Central memory CD8-positive, alpha-beta T cell (primary cell): ENCODE data around the gene NSG1.
A peak's percentile ranks its signal among the peaks of the same experiment; 100 is the strongest.

Experiments used
- ATAC-seq: fragments of 150-1000 bp; cut with Tn5 transposase; replicated peaks from 2 replicates; pipeline ENCODE4 v1.10.0; 2022; ENCODE audit warnings: mild to moderate bottlenecking, moderate FRiP score, moderate number of reproducible peaks; ENCODE audit not compliant: poor library complexity, severe bottlenecking; ENCODE audit errors: extremely low read depth
- DNase-seq, 2 donors: peaks; one replicate each; pipeline ENCODE4 v3.0.0; 2021; ENCODE audit warnings: low spot score in 2 of 2
- H3K27ac Mint-ChIP-seq: one replicate; pipeline ENCODE4 v1.8.0; 2022; ENCODE audit warnings: low read depth, mild to moderate bottlenecking, moderate library complexity, mixed read lengths
- H3K27me3 Mint-ChIP-seq: one replicate; pipeline ENCODE4 v1.8.0; 2022; ENCODE audit warnings: mixed read lengths
- H3K36me3 Mint-ChIP-seq: one replicate; pipeline ENCODE4 v1.8.0; 2022; ENCODE audit warnings: mild to moderate bottlenecking, moderate library complexity, mixed read lengths; ENCODE audit not compliant: insufficient read depth
- H3K4me1 Mint-ChIP-seq: one replicate; pipeline ENCODE4 v1.8.0; 2022; ENCODE audit warnings: mixed read lengths
- H3K4me3 Mint-ChIP-seq: one replicate; pipeline ENCODE4 v1.8.0; 2022; ENCODE audit warnings: mild to moderate bottlenecking, moderate library complexity, mixed read lengths
- H3K9me3 Mint-ChIP-seq: one replicate; pipeline ENCODE4 v1.8.0; 2022; ENCODE audit warnings: mixed read lengths

Gene NSG1

GRCh38 chr4:4427121-4427870 lies 40.4 kb downstream of the NSG1 start:
- DNase-seq (no peak), ATAC-seq (no peak)
- no peaks in the 10 kb centered on the region for H3K4me1 Mint-ChIP-seq
- no peaks in the 10 kb centered on the region for H3K27me3 Mint-ChIP-seq
- no peak overlapping the region for H3K4me3 Mint-ChIP-seq
- peaks cover 16% of the 10 kb centered on the region for H3K36me3 Mint-ChIP-seq
- H3K27ac Mint-ChIP-seq: no peak overlapping the region
- H3K9me3 Mint-ChIP-seq: no peaks in the 10 kb centered on the region

GRCh38 chr4:4427886-4428285 lies 41.0 kb downstream of the NSG1 start:
- no peak for DNase-seq
- no peak overlapping the region for H3K27ac Mint-ChIP-seq

GRCh38 chr4:4428966-4429875 lies 42.3 kb downstream of the NSG1 start:
- Mint-ChIP-seq H3K9me3 (no peaks in the 10 kb centered on the region), H3K4me1 (no peaks in the 10 kb centered on the region), H3K27me3 (no peaks in the 10 kb centered on the region), H3K36me3 (peaks cover 9% of the 10 kb centered on the region), H3K4me3 (no peak overlapping the region), H3K27ac (no peak overlapping the region)
- ATAC-seq (no peak), DNase-seq (no peak)

More at GRCh38 chr4:4427886-4428285, 41.0 kb downstream of the NSG1 start:
- H3K36me3 Mint-ChIP-seq: peaks cover 14% of the 10 kb centered on the region
- ATAC-seq: no peak
- H3K27me3 Mint-ChIP-seq: no peaks in the 10 kb centered on the region
- H3K9me3 Mint-ChIP-seq: no peaks in the 10 kb centered on the region
- H3K4me1 Mint-ChIP-seq: no peaks in the 10 kb centered on the region
- no peak overlapping the region for H3K4me3 Mint-ChIP-seq

- H3K4me1 Mint-ChIP-seq: no peaks in the 10 kb centered on the region
- no peaks in the 10 kb centered on the region for H3K27me3 Mint-ChIP-seq
- H3K27ac Mint-ChIP-seq: no peak overlapping the region
- ATAC-seq: peak; percentile 81
- peak in 1 of 2 donors; percentile 20 for DNase-seq
- no peaks in the 10 kb centered on the region for H3K9me3 Mint-ChIP-seq
- no peak overlapping the region for H3K4me3 Mint-ChIP-seq
- peaks cover 8% of the 10 kb centered on the region for H3K36me3 Mint-ChIP-seq
These were observed 43.7 kb downstream of the NSG1 start for GRCh38 chr4:4430492-4431195.

- Mint-ChIP-seq H3K4me1 (no peaks in the 10 kb centered on the region), H3K4me3 (no peak overlapping the region), H3K27me3 (no peaks in the 10 kb centered on the region), H3K36me3 (peaks cover 7% of the 10 kb centered on the region), H3K27ac (no peak overlapping the region), H3K9me3 (no peaks in the 10 kb centered on the region)
- DNase-seq (no peak), ATAC-seq (no peak)
These were observed 45.6 kb downstream of the NSG1 start for GRCh38 chr4:4432341-4433125.

- no peak for ATAC-seq
- Mint-ChIP-seq H3K4me1 (no peaks in the 10 kb centered on the region), H3K27me3 (no peaks in the 10 kb centered on the region), H3K4me3 (no peak overlapping the region), H3K9me3 (no peaks in the 10 kb centered on the region), H3K27ac (no peak overlapping the region), H3K36me3 (peaks cover 7% of the 10 kb centered on the region)
- no peak for DNase-seq
These were observed 47.0 kb downstream of the NSG1 start for GRCh38 chr4:4433941-4434340.

- no peak overlapping the region for H3K4me3 Mint-ChIP-seq
These were observed 49.4 kb downstream of the NSG1 start for GRCh38 chr4:4436244-4436823.

GRCh38 chr4:4437798-4438470 lies 51.0 kb downstream of the NSG1 start:
- Mint-ChIP-seq H3K9me3 (no peaks in the 10 kb centered on the region), H3K27ac (no peak overlapping the region), H3K36me3 (peaks cover 7% of the 10 kb centered on the region), H3K4me3 (no peak overlapping the region), H3K4me1 (no peaks in the 10 kb centered on the region), H3K27me3 (no peaks in the 10 kb centered on the region)
- DNase-seq: no peak
- ATAC-seq: no peak

More at GRCh38 chr4:4436244-4436823, 49.4 kb downstream of the NSG1 start:
- Mint-ChIP-seq H3K4me1 (no peaks in the 10 kb centered on the region), H3K27ac (no peak overlapping the region), H3K27me3 (no peaks in the 10 kb centered on the region), H3K36me3 (peaks cover 7% of the 10 kb centered on the region), H3K9me3 (no peaks in the 10 kb centered on the region)
- ATAC-seq (no peak), DNase-seq (no peak)

- Mint-ChIP-seq H3K9me3 (no peaks in the 10 kb centered on the region), H3K27ac (no peak overlapping the region), H3K27me3 (no peaks in the 10 kb centered on the region), H3K4me1 (no peaks in the 10 kb centered on the region), H3K36me3 (peaks cover 5% of the 10 kb centered on the region), H3K4me3 (no peak overlapping the region)
- DNase-seq (no peak), ATAC-seq (no peak)
These were observed 52.0 kb downstream of the NSG1 start for GRCh38 chr4:4438891-4439290.

GRCh38 chr4:4439782-4440181 lies 52.9 kb downstream of the NSG1 start:
- no peak for ATAC-seq
- H3K27ac Mint-ChIP-seq: no peak overlapping the region
- H3K9me3 Mint-ChIP-seq: no peaks in the 10 kb centered on the region

GRCh38 chr4:4440333-4441061 lies 53.6 kb downstream of the NSG1 start:
- Mint-ChIP-seq H3K9me3 (no peaks in the 10 kb centered on the region), H3K4me3 (no peak overlapping the region), H3K36me3 (peaks cover 3% of the 10 kb centered on the region), H3K27ac (no peak overlapping the region), H3K27me3 (no peaks in the 10 kb centered on the region), H3K4me1 (no peaks in the 10 kb centered on the region)
- DNase-seq (no peak), ATAC-seq (no peak)

More at GRCh38 chr4:4439782-4440181, 52.9 kb downstream of the NSG1 start:
- Mint-ChIP-seq H3K27me3 (no peaks in the 10 kb centered on the region), H3K36me3 (peaks cover 5% of the 10 kb centered on the region), H3K4me1 (no peaks in the 10 kb centered on the region), H3K4me3 (no peak overlapping the region)
- DNase-seq: no peak
